GM19438 (cell line): Measurements from ENCODE around the gene BICC1.

Experiments
- ATAC-seq: cut with Tn5 transposase; IDR thresholded peaks from one replicate; pipeline ENCODE4 v1.9.1; 2021; ENCODE audit warnings: low read depth; ENCODE audit not compliant: unreplicated experiment

Gene BICC1

DNA sequence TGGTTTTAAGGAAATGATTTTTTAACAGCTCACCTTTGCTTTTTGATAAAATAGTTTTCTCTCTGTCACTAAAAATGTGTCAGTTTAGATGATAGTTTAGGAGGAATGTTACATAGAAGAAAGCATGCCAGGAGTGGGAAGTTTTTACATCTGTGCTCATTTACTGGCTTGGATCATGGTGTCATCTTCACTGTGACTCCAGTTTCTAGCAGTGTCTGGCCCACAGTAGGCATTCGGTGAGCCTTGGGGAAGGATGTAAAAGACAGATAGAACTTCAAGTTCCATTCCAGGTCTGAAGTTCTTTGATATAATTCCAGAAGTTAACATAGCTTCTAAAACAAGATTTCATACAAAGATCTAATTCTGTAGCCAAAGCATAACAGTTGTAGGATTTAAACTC lies 259.2 kb downstream of the BICC1 start:
- ATAC-seq, result no peak

DNA sequence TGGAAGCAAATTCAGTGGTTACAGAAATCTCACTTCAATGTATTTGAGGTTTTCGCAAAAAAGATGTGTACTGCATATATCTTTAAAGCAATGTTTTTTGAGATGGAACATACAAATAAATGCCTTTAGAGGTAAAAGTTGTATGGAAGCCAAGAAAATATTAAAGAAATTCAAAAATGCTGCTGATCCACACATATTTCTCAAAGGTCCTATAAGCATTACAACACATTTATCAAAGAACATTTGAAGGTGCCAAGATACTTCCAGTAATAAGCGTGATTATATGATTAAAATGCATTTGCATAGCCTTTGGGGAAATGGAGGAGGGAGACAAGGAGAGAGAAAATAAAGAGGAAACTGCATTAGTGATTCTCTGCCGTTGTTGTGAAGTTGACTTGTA lies 260.1 kb downstream of the BICC1 start:
- ATAC-seq, result no peak

DNA sequence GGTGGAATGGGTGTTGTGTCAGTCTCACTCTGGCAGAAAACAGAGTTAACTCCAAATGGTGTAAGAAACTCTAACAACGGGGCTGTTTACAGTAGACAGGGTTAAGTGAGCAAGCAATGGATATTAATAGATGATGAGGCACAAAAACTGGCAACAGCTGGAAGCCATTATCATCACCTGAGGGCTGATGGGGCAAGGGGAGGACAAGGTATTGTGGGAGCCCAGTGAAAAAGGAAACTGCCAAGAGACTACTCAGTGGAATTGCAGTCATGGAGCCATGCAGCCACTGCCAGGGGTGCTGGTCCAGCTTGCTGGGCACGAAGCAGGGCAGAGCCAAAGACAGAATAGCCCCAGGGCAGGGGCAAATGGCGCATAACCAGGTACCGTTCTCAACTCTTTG lies 260.7 kb downstream of the BICC1 start:
- ATAC-seq, result no peak

DNA sequence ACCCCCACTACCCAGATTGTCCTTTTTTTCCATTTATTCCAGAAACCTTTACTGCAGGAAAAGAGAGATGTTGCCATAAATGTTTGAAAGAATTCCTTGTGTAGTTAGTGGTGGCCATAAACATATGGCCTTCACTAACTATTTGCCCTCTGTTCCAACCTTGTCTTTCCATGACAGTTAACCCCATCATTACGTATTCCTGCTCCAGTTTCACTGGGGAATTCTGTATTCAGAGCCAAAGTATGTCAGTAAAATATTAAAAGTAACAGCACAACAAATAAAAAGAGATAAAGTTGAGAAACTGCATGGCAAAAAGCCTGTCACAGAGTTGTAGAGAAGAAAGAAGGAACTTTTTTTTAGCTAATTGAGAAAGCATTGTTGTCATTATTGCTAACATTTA lies 261.3 kb downstream of the BICC1 start:
- ATAC-seq, result no peak

DNA sequence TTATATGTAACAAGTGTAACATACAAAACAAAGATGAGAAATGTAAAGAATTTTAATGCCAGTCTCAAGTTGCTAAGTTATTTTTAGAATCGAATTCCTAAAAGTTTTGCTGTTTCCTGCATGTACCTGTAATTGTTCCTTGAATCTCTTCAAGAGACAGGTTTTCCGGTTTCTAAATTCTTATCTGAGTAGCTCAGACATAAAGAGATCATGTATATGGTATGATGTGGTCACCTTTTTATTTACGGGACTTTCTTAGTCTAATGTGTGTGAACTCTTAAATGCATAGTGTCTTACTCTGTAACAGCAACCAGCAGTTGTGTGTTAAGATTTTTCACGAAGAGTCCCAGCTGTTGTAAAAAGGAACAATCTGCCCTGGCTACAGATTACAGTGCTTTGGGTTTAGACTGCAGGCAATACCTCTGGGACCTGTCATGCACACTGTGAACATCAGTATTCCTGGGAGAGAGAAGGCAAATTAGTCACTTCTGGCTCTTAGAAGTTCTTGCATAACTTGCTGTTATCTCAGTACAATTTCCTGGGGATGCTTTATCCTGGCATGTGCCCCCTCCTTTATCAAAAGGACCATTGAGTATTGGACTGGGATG lies 263.4 kb downstream of the BICC1 start:
- ATAC-seq, result no peak

DNA sequence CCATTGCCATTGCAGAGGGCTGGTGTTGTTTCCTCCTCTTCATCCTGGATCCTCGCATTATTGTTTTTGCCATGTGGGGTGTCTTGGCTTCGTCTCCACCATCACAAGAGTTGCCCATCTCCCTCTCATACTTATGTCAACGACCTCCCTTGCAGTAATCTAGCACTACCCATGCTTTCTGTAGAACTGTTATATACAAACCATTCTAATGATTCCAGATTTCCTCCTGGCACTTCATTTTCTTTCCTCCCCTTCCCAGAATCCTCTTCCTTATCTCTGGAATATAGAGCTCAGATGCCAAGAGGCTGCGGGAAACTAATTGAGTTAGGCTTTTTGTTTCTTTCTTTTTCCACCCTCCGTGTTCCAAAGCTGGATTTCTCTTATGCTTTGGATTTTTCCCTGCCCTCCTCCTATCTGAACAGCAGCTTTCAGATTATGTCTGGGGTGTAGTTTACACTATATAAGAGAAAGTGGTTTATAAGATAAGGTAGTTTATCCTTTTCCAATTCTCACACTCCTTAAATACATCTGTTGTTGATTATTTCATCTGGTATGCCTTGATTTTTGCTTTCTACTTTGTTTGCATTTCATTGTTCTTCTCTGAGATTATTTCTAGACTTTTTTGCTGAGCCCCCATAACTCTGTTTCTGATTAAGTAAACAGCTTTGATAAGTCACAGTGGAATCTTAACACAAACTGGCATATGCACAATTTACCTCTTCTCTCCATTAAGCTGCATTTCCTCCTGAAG lies 264.1 kb downstream of the BICC1 start:
- no peak for ATAC-seq

DNA sequence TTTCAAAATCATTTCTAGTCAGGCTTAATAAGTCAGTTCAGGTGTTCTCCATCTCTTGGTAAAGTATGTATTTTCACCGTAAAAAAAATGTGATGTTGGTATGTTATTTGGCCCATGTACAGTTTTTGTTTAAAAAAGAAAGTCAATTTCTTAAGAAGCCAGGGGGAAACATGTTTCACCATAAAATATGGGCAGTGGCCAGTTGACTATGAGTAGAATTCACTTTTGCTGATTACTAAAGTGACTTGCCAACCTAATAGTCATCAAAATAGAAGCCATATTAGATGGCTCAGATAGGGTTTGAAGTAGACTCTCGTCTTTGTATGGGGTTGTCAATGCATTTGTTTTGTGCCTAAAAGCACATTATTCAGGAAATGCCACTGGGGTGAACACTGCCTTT lies 266.3 kb downstream of the BICC1 start:
- ATAC-seq, result no peak

DNA sequence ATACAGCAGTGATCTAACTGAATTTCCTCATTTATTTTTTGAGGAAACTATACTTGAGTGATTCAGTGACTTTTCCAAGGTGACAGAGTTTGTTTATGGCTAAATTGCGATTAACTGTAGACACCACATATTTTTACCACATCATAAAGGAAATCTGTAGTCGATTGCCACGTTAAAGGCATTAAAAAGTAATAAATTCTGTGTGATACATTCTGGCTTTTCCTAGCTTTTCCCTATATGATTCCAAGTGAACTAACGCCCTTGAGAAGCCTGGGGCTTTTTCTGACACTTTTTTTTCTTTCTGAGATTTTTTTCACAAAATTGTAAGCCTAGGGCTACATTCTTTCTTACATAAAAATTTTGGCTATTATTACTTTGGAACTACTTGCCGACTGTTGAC lies 266.9 kb downstream of the BICC1 start:
- no peak for ATAC-seq

DNA sequence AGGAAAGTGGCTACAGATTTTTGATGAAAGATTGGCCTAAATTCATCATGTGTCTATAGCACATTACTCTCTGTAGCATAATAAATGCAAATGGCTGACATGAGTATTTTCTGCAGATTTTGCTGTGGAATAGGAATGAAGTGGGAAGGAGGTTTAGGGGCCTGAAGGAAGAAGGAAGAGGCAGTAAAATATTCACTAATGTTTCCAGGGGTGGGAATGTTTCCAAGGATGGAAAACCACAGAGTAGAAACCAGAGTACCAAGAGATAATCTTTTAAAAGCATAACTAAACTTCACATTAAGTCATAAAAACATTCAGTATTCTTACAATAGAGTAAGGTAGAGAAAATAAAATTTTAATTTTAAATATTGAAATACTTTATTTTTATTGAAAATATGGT lies 267.8 kb downstream of the BICC1 start:
- ATAC-seq, result no peak

DNA sequence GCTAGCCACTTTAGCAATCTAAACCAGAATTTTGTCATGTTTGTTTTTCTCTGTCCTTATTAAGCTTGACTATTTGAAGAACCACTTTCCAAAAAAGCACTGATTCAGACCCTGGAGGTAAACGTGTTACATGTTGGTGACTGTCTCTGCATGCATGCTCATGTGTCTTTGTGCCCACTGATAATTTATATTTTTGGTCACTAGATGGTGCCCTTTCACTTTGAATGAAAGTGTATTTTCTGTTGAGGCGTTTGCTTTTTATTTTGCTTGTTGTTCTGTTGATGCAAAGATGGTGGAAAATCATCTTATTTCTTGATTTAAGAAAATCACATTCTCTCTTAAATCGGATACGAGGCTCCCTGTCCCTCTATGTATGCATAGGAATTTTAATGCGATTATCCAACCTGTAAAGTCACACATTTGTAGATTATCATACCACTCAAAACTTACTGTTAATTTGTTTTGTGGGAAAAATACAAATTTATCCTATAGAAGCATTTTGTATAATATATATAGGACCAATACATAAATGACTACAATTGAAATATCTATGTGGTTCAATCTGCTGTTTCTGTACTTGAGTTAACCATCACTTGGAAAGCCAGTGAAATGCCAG lies 269.3 kb downstream of the BICC1 start:
- ATAC-seq, result no peak

DNA sequence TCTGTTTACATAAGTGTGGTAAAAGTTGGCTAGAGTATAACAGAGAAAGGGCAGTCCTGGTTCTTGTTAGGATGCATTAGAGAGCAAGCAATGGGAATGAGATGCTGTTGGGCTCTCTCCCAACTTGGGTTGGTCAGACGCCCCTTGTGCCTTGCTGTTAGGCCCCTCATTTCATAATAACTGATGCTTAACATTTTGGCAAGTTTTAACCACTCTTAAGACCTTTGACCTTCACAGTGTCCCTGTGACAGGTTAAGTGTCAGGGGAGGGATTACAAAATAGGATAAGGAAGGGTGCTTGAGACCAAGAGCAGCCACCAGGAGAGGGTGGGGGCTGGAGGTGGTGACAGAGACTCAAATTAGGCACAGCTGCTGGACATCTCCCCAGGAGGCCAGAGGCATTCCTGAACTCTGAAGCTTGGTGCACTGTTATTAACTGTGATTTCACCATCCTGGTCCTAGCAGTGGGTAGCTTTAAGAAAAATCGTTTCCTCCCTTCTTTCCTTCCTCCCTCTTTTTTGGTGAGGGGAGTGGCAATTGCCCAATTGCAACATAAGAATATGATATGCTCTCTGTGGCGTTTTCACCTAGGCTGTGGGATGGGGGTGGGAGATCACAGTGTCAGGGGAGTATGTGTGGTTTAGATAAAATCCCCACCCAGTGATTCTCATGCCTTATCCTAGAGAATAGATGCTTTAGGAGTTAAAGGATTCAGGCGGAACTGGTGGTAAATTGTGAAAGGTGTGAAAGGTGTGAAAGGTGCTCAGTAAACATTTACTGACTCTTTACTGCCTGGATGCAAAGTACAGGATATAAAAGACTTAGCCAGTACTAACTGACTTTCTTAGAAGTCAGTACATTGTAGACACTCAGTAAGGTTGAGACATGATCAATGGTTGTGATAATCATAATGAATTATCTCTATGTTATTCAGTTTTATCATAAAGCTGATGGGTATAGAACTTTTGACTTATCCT lies 270.5 kb downstream of the BICC1 start:
- no peak for ATAC-seq

DNA sequence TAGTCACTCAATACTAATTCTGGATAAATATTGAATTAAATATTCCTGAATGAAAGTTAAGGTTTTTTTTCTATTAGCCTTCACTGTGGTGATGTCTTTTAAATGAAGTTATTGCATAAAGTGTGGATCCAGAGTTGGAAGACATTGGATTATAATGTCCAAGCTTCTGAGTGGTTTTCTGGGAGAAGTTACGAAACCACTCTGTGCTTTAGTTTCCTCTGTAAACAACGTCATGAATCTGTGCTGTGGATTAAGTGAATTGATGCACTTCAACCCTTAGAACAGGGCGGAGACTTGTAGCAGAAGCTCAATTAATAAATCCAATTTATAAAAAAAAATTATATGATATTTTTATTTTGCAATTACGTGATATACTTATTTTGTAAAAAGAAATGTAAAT lies 271.7 kb downstream of the BICC1 start:
- ATAC-seq, result no peak

DNA sequence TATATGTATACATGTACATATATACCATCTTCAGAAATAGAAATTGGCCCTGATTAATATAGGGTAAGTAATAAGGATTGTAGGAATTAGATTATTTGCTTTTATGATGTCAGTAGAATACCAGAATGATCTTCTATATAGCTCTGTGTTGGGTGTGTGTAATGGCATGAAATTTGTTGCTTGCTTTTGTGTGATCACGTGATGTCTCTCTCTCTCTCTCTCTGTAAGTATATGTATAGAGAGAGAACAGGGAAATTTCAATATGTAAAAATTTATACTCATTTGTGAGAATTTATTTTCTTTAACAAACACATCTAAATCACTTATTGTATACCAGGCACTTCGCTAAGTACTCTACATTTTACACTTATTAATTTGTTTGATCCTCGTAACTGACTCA lies 272.7 kb downstream of the BICC1 start:
- no peak for ATAC-seq

DNA sequence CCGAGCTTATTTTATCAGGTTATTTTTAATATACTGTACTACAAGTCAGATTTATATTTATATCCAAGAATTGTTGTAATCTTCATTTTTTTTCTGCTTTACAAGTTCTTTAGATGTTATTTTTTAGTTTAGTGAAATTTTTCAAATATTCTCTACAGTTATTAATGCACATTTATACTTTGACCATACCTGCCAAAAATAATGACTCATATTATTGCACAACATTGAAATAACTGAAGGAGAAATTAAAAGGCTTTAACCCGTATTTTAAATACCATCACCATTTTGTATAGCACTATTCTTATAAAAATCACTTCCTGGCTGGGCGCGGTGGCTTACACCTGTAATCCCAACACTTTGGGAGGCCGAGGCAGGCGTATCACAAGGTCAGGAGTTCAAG lies 278.5 kb downstream of the BICC1 start:
- ATAC-seq, result no peak

DNA sequence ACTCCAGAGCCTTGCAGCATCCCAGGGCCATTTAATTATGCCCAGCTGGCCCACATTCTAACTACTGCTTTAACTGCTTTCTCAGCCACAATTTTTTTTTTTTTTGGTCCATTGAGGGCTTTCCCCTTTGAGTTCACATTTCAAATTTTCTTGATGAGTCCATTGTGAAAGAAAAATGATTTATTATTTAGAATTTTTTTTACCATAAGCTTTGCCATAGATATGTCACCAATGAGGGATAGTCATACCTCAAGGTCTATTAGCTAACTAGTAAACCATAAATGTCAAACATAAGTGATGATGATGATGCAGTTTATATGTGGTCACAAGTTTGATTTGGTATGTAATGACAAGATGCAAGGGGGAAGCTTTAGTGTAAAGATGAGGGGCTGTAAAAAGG lies 282.9 kb downstream of the BICC1 start:
- no peak for ATAC-seq

DNA sequence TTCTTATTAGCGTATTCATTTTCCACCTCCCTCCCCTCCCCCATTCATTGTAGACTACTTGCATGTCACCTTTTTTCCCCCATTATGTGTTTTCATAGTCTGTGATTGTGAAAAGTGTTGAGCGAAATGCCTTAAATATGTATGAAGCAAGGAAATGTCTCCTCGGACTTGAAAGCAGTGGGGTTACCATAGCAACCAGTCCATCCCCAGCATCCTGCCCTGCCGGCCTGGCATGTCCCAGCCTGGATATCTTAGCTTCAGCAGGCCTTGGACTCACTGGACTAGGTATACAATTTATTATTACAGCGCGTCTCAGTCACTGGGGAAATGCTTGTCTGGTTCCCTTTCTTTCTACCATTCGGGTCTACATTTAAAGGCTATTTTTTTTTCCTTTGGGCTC lies 283.6 kb downstream of the BICC1 start:
- no peak for ATAC-seq

DNA sequence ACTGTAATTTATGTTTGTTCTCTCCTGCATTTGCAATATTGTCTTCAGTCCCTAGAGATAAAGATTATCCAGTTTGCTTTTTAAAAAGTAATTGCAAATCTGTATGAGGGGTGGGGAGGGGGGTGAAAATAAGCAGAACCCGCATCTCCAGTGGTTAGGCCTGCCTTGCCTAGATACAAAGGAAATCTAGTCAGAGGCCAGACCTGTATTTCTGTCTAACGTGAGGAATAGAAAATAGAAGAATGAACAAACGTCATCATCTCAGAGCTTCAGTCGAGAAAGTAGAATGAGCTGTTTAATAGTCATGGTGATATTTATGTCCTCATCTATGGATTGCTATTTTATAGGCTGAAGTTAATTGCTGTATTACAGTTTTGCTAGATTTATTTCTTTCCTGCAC lies 284.2 kb downstream of the BICC1 start:
- ATAC-seq, result no peak

DNA sequence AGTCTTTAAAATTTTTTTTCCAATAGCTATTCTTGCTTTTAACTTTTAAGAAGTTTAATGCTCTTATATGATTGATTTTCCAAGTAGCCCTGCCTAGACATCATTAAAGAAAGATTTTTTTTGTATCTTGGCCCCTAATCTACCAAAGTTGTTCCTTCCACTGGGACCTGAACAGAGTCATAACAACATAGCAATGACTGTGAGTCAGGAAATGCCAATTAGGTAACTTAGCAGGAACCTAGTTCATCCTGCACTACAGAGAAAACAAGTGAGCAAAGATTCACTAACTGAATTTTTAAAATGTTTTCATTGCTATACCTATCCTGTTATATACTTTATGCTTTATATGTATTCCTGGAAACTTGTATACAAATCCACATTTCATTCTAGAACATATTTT lies 284.7 kb downstream of the BICC1 start:
- ATAC-seq, result no peak

DNA sequence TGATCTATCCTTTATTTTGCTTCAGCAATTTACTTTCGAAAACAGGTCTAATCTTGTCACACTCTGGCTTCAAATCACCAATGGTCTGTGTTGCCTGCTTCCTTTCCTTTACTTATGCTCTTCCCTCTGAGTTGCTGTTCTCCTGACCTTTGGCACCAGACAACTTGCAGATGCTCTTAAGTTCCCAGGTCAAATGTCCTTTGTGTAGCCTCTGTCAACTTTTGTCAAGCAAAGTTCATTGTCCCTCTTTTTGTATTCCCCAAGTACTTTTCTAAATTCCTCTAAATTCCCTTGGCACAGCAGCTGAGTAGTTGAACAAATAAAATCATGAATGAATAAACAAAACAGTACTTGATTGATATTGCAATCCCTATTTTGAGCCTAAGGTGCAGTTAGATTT lies 289.4 kb downstream of the BICC1 start:
- ATAC-seq, result no peak

DNA sequence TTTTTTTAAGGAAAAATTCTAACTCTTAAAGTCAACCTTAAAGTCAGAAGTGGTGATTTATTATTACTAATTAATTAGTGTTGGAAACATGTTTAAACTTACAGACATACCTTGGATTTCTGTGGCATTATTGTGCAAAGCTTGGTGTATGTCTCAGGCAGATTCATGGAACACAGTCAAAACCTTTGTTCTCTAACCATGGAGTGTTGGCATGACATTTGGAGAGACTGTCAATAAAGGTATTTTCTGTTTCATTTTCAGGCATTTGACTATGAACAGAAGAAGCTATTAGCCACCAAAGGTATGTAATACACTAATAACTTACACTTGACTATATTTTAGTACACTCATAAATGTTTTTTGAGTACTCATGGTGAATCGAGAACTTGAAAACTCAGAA lies 293.7 kb downstream of the BICC1 start:
- no peak for ATAC-seq
